ENCODE data around the gene ARVCF. TPM values are rescaled to one million over a fixed set of nuclear protein-coding genes. Genes with fewer than 3 reads are reported as not detected.

Gene ARVCF
- total and polyA plus RNA-seq, 9 of the 15 experiments (the other 6 are each of a cell fraction or from before 2014, with no cell fraction given) = 0.03 to 97.4 (median 15.6) TPM

GRCh38 chr22:19993926-19994325 is 22.7 kb downstream of the ARVCF start (continued):
- TF ChIP-seq CCNT2 (IDR thresholded peaks at IDR 0.05; ENCODE audit: borderline replicate concordance, extremely low read depth, insufficient read length, low read depth, low read length) = no peak
- TF ChIP-seq NKRF (IDR thresholded peaks at IDR 0.05; ENCODE audit: borderline replicate concordance) = 0 out of 2 replicates have a peak, but pooled peaks have one; percentile 50
- TF ChIP-seq THAP7 (CRISPR knock-in tag; IDR thresholded peaks at IDR 0.05) = no peak
- no peak for TF ChIP-seq KLF6 (CRISPR knock-in tag; IDR thresholded peaks at IDR 0.05; ENCODE audit: borderline replicate concordance)
- no peak for TF ChIP-seq TAF9B (IDR thresholded peaks at IDR 0.05; ENCODE audit: partially characterized antibody)
- TF ChIP-seq BRF2 (IDR thresholded peaks at IDR 0.05; ENCODE audit: borderline replicate concordance, insufficient read depth, insufficient read length) = no peak
- no peak for TF ChIP-seq C11orf30 (IDR thresholded peaks at IDR 0.05; ENCODE audit: low read depth)
- TF ChIP-seq SREBF1 (IDR thresholded peaks at IDR 0.05; ENCODE audit: borderline replicate concordance, low read depth, low read length) = no peak
- no peak for TF ChIP-seq CSDE1 (IDR thresholded peaks at IDR 0.05)
- no peak for TF ChIP-seq PRMT5 (CRISPR knock-in tag; IDR thresholded peaks at IDR 0.05)
- TF ChIP-seq E2F8 (IDR thresholded peaks at IDR 0.05; ENCODE audit: low read depth, partially characterized antibody) = no peak
- no peak for TF ChIP-seq ATF4 (CRISPR knock-in tag; IDR thresholded peaks at IDR 0.05)
- TF ChIP-seq THRB (CRISPR knock-in tag; conservative IDR thresholded peaks at IDR 0.05) = peak; percentile 90; the same call in 1 of the 2 replicates
- TF ChIP-seq ATF1 (CRISPR knock-in tag; IDR thresholded peaks at IDR 0.05) = no peak
- no peak for TF ChIP-seq ATF1 (tag; IDR thresholded peaks at IDR 0.05)
- TF ChIP-seq PHF20 (IDR thresholded peaks at IDR 0.05; ENCODE audit: partially characterized antibody) = peak; percentile 36
- peak in 1 of 2 experiments; percentile 58; a peak in 1 of 4 replicates for TF ChIP-seq HDAC1 (IDR thresholded peaks at IDR 0.05)
- no peak for TF ChIP-seq ARID3B (CRISPR knock-in tag; IDR thresholded peaks at IDR 0.05; ENCODE audit: borderline replicate concordance)

All from K562 (cell line).